Measurements from ENCODE around the gene ITSN2.

The ITSN2 gene

GRCh38 chr2:24272907-24273306 lies 87.4 kb downstream of the ITSN2 start:
- in situ Hi-C loops (cut with MboI; ENCODE audit: low sequenced_read_pairs), result no loop called here

GRCh38 chr2:24272161-24272802 lies 88.1 kb downstream of the ITSN2 start:
- in situ Hi-C loops (cut with MboI; ENCODE audit: low sequenced_read_pairs), result no loop called here

GRCh38 chr2:24269265-24269664 lies 91.1 kb downstream of the ITSN2 start:
- in situ Hi-C loops (cut with MboI; ENCODE audit: low sequenced_read_pairs), result no loop called here

GRCh38 chr2:24265212-24265611 lies 95.1 kb downstream of the ITSN2 start:
- in situ Hi-C loops (cut with MboI; ENCODE audit: low sequenced_read_pairs), result no loop called here

- in situ Hi-C loops (cut with MboI; ENCODE audit: low sequenced_read_pairs), result no loop called here
Observed at GRCh38 chr2:24262421-24262970, 97.8 kb downstream of the ITSN2 start.

- in situ Hi-C loops (cut with MboI; ENCODE audit: low sequenced_read_pairs), result no loop called here
Observed at GRCh38 chr2:24261441-24261840, 98.9 kb downstream of the ITSN2 start.

GRCh38 chr2:24259316-24259715 lies 101.0 kb downstream of the ITSN2 start:
- in situ Hi-C loops (cut with MboI; ENCODE audit: low sequenced_read_pairs), result no loop called here

- in situ Hi-C loops (cut with MboI; ENCODE audit: low sequenced_read_pairs), result no loop called here
Observed at GRCh38 chr2:24258718-24259117, 101.6 kb downstream of the ITSN2 start.

- in situ Hi-C loops (cut with MboI; ENCODE audit: low sequenced_read_pairs), result no loop called here
Observed at GRCh38 chr2:24253303-24253919, 106.9 kb downstream of the ITSN2 start.

- in situ Hi-C loops (cut with MboI; ENCODE audit: low sequenced_read_pairs), result no loop called here
Observed at GRCh38 chr2:24247592-24247991, 112.7 kb downstream of the ITSN2 start.

GRCh38 chr2:24247164-24247563 lies 113.2 kb downstream of the ITSN2 start:
- in situ Hi-C loops (cut with MboI; ENCODE audit: low sequenced_read_pairs), result no loop called here

GRCh38 chr2:24245986-24246776 lies 114.2 kb downstream of the ITSN2 start:
- in situ Hi-C loops (cut with MboI; ENCODE audit: low sequenced_read_pairs), result no loop called here

- in situ Hi-C loops (cut with MboI; ENCODE audit: low sequenced_read_pairs), result no loop called here
Observed at GRCh38 chr2:24241528-24241927, 118.8 kb downstream of the ITSN2 start.

GRCh38 chr2:24239553-24239952 lies 120.8 kb downstream of the ITSN2 start:
- in situ Hi-C loops (cut with MboI; ENCODE audit: low sequenced_read_pairs), result no loop called here

GRCh38 chr2:24238158-24238557 lies 122.2 kb downstream of the ITSN2 start:
- in situ Hi-C loops (cut with MboI; ENCODE audit: low sequenced_read_pairs), result no loop called here

- in situ Hi-C loops (cut with MboI; ENCODE audit: low sequenced_read_pairs), result no loop called here
Observed at GRCh38 chr2:24237313-24237712, 123.0 kb downstream of the ITSN2 start.

- in situ Hi-C loops (cut with MboI; ENCODE audit: low sequenced_read_pairs), result no loop called here
Observed at GRCh38 chr2:24233321-24233720, 127.0 kb downstream of the ITSN2 start.

- in situ Hi-C loops (cut with MboI; ENCODE audit: low sequenced_read_pairs), result no loop called here
Observed at GRCh38 chr2:24231461-24231881, 128.9 kb downstream of the ITSN2 start.

GRCh38 chr2:24228470-24228869 lies 131.9 kb downstream of the ITSN2 start:
- in situ Hi-C loops (cut with MboI; ENCODE audit: low sequenced_read_pairs), result no loop called here

GRCh38 chr2:24225499-24226242 lies 134.7 kb downstream of the ITSN2 start:
- in situ Hi-C loops (cut with MboI; ENCODE audit: low sequenced_read_pairs), result no loop called here

GRCh38 chr2:24222946-24223345 lies 137.4 kb downstream of the ITSN2 start:
- in situ Hi-C loops (cut with MboI; ENCODE audit: low sequenced_read_pairs), result no loop called here

Data from hTERT RPE-1 (cell line).